22Rv1 (cell line): ENCODE data around the gene GPR179.

Source experiments
- ZFX ChIP-seq: fragments of 450-650 bp; IDR thresholded peaks from 2 replicates; pipeline ENCODE4 v1.6.1; 2017; ENCODE audit warnings: antibody characterized with exemption, borderline replicate concordance
- TF ChIP-seq, protein P1 (sequence below): fragments of 450-650 bp; IDR thresholded peaks from 2 replicates; pipeline ENCODE4 v1.5.1; 2017; ENCODE audit warnings: mild to moderate bottlenecking

DNA sequence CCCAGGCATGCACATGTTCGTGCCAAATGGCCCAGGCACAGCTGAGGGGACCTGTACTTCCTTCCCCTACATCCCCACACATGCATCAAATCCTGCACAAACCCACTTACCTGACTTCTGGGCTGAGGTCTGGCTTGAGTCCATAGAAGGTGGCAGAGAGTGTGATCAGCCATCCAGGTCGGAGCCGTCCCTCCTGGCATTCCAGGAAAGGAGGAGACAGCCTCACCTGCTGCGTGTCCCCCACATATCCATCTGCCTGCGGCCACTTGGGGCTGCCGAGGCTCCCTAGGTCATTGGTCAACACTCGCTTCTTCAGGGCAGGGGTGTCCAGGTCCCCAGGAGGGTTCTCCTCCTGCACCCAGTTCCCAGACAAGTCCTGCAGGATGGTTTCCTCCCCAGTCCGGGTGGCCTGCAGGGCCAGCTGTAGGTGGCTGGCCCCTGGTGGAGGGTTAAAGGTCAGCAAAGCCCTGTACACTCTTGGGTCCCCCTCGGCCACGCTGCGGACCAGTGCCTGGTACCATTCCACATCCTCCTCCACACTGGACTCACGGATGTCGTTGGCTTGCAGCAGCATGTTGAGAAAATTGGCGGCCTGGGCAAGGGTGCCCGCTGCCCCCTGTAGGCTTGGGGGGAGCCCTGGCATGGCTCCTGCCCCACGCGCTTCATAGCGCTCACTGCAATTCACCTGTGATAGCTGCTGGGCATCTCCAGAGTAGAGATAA lies 709 bp downstream of the GPR179 start:
- TF ChIP-seq, protein P1, sequence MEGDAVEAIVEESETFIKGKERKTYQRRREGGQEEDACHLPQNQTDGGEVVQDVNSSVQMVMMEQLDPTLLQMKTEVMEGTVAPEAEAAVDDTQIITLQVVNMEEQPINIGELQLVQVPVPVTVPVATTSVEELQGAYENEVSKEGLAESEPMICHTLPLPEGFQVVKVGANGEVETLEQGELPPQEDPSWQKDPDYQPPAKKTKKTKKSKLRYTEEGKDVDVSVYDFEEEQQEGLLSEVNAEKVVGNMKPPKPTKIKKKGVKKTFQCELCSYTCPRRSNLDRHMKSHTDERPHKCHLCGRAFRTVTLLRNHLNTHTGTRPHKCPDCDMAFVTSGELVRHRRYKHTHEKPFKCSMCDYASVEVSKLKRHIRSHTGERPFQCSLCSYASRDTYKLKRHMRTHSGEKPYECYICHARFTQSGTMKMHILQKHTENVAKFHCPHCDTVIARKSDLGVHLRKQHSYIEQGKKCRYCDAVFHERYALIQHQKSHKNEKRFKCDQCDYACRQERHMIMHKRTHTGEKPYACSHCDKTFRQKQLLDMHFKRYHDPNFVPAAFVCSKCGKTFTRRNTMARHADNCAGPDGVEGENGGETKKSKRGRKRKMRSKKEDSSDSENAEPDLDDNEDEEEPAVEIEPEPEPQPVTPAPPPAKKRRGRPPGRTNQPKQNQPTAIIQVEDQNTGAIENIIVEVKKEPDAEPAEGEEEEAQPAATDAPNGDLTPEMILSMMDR, result no peak
- TF ChIP-seq ZFX, result no peak
